ENCODE data around the gene ARHGAP28.

ARHGAP28 gene

GRCh38 chr18:6729247-6730091, at the start of gene ARHGAP28:
ARHGAP28 (plus strand) TSS chr18:6729716; CDS start chr18:6729822, 106 bp downstream.
- Histone ChIP-seq H3K27ac (peak within 1 kb of the TSS; percentile 45 to 80), H3K4me3 (peak within 1 kb of the TSS; percentile 86)
- no peak for TF ChIP-seq CTCF (IDR thresholded peaks at IDR 0.05)
- DNase-seq (ENCODE audit: low spot score) = no peak

GRCh38 chr18:6681331-6681875, 48.1 kb upstream of the ARHGAP28 start:
- TF ChIP-seq CTCF (IDR thresholded peaks at IDR 0.05) = no peak
- no peak for DNase-seq (ENCODE audit: low spot score)
- H3K4me3 ChIP-seq = no peak overlapping the region
- no peak overlapping the region for H3K27ac ChIP-seq

- no peak for TF ChIP-seq CTCF (IDR thresholded peaks at IDR 0.05)
- Histone ChIP-seq H3K27ac (no peak overlapping the region), H3K4me3 (no peak overlapping the region)
- no peak for DNase-seq (ENCODE audit: low spot score)
These were observed 46.9 kb upstream of the ARHGAP28 start for GRCh38 chr18:6682437-6683111.

GRCh38 chr18:6683112-6683876, 46.2 kb upstream of the ARHGAP28 start:
- H3K4me3 ChIP-seq = no peak overlapping the region
- no peak overlapping the region for H3K27ac ChIP-seq
- TF ChIP-seq CTCF (IDR thresholded peaks at IDR 0.05) = no peak
- DNase-seq (ENCODE audit: low spot score) = no peak

GRCh38 chr18:6687676-6688075, 41.8 kb upstream of the ARHGAP28 start:
- no peak for DNase-seq (ENCODE audit: low spot score)
- Histone ChIP-seq H3K4me3 (no peak overlapping the region), H3K27ac (no peak overlapping the region)
- TF ChIP-seq CTCF (IDR thresholded peaks at IDR 0.05) = no peak

GRCh38 chr18:6708890-6709289, 20.6 kb upstream of the ARHGAP28 start:
- Histone ChIP-seq H3K4me3 (no peak overlapping the region), H3K27ac (no peak overlapping the region)
- DNase-seq (ENCODE audit: low spot score) = no peak
- no peak for TF ChIP-seq CTCF (IDR thresholded peaks at IDR 0.05)

Data from coronary artery (tissue), 2 donors.